Chondrocyte (in vitro differentiated cells): ENCODE measurements around the gene SMOC1. TPM values are rescaled to one million over a fixed set of nuclear protein-coding genes. Genes with fewer than 3 reads are reported as not detected.

Experiments
- DNase-seq: peaks from one replicate; pipeline ENCODE4 v3.0.0; 2021; ENCODE audit warnings: mixed read lengths, low spot score
- H3K27ac Mint-ChIP-seq: one replicate; pipeline ENCODE4 v1.8.0; 2021; ENCODE audit warnings: mild to moderate bottlenecking, moderate library complexity, mixed read lengths; ENCODE audit not compliant: unreplicated experiment
- H3K27me3 Mint-ChIP-seq: 2 replicates; pipeline ENCODE4 v1.8.0; 2021; ENCODE audit warnings: low read depth, mixed read lengths
- H3K36me3 Mint-ChIP-seq: 2 replicates; pipeline ENCODE4 v1.8.0; 2021; ENCODE audit warnings: low read depth, mixed read lengths
- H3K4me1 Mint-ChIP-seq: 2 replicates; pipeline ENCODE4 v1.8.0; 2021; ENCODE audit warnings: low read depth, mild to moderate bottlenecking, mixed read lengths
- H3K4me3 Mint-ChIP-seq: one replicate; pipeline ENCODE4 v1.8.0; 2021; ENCODE audit warnings: mild to moderate bottlenecking, moderate library complexity, mixed read lengths; ENCODE audit not compliant: unreplicated experiment
- H3K9me3 Mint-ChIP-seq: 2 replicates; pipeline ENCODE4 v1.8.0; 2021; ENCODE audit warnings: low read depth, mixed read lengths
- total RNA-seq: library from RNA; stranded (reverse); gene quantifications from 3 replicates; pipeline ENCODE4 v1.2.1, GENCODE V29; 2021
- TF ChIP-seq, protein P1 (sequence below): fragments of 200-600 bp; sonication (generic); IDR thresholded peaks from 2 replicates; pipeline ENCODE4 v1.5.0; 2021; ENCODE audit warnings: antibody characterized with exemption, mild to moderate bottlenecking, moderate library complexity

SMOC1 gene
- total RNA-seq, 1 donor from 2014 or later, result 1.1 TPM

DNA sequence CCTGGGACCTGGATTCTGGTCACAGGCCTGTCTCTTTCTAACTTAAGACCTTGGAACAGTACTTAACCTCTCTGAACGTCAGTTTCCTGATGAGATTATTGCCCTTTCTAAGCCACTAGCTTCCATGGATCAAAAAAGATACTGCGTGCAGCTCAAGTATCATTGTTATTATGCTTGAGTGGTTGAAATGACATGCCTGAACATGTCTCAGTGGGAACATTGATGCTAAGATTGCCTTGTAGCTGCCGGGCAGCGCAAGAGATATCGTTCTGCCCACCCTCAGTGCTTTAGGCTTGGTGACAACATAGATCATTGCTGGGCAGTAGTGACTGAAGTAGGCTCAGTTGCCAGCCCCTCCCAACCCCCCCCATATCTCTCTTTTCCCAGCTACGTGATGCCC is 131.9 kb downstream of the SMOC1 start:
- no peak overlapping the region for H3K27ac Mint-ChIP-seq
- no peak for DNase-seq
- no peak overlapping the region for H3K4me3 Mint-ChIP-seq
- peaks cover 6% of the 10 kb centered on the region for H3K4me1 Mint-ChIP-seq
- TF ChIP-seq, protein P1, sequence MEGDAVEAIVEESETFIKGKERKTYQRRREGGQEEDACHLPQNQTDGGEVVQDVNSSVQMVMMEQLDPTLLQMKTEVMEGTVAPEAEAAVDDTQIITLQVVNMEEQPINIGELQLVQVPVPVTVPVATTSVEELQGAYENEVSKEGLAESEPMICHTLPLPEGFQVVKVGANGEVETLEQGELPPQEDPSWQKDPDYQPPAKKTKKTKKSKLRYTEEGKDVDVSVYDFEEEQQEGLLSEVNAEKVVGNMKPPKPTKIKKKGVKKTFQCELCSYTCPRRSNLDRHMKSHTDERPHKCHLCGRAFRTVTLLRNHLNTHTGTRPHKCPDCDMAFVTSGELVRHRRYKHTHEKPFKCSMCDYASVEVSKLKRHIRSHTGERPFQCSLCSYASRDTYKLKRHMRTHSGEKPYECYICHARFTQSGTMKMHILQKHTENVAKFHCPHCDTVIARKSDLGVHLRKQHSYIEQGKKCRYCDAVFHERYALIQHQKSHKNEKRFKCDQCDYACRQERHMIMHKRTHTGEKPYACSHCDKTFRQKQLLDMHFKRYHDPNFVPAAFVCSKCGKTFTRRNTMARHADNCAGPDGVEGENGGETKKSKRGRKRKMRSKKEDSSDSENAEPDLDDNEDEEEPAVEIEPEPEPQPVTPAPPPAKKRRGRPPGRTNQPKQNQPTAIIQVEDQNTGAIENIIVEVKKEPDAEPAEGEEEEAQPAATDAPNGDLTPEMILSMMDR, result no peak
- no peaks in the 10 kb centered on the region for H3K9me3 Mint-ChIP-seq
- peaks cover 14% of the 10 kb centered on the region for H3K27me3 Mint-ChIP-seq
- H3K36me3 Mint-ChIP-seq, result no peaks in the 10 kb centered on the region

DNA sequence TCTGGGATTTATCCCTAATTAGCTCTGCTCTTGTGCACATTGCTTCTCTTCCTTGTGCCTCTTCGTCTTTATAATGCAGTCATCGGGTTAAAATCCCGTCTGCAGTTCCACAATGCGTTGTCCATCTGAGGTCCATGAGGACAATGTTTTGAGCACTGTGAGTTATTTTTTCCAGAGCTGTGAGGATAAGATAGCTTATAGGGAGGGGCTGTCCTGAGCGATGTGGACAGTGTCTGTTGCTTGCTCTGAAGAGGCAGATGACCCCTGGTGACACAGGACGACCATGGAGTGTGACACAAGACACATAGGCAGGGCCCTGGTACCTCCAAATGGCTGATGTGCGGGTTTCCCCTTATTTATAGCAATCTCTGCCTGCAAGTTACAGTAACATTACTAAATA is 132.5 kb downstream of the SMOC1 start:
- Mint-ChIP-seq H3K36me3 (no peaks in the 10 kb centered on the region), H3K4me3 (no peak overlapping the region), H3K27ac (no peak overlapping the region), H3K27me3 (peaks cover 14% of the 10 kb centered on the region), H3K4me1 (peaks cover 6% of the 10 kb centered on the region), H3K9me3 (no peaks in the 10 kb centered on the region)
- TF ChIP-seq, protein P1, result no peak
- no peak for DNase-seq

DNA sequence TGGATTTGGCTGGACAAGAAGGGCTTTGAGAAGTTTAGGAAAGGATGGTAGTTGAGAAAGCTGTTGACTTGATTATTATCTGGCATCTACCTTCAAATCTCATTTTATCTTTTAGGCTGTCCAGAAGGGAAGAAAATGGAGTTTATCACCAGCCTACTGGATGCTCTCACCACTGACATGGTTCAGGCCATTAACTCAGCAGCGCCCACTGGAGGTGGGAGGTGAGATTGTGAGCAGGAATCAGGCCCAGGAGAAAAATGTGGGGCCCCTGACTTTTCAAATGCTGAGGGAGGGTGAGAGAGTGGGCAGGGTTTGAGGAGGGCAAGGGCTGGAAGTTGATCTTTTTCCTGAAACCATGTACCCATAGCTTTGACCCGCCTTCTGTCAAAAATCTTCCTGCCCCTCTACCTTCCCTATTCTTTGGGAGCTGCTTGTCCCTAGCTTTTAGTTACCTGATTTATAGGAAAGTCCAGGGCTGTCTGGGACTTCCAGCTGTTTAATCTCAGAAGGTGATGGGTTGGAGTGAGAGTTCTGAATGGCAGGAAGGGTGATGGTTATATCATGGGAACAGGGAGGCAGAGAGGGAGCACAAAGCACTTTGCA is 134.2 kb downstream of the SMOC1 start:
- DNase-seq, result no peak
- Mint-ChIP-seq H3K27ac (no peak overlapping the region), H3K4me3 (no peak overlapping the region), H3K4me1 (peaks cover 6% of the 10 kb centered on the region), H3K36me3 (no peaks in the 10 kb centered on the region), H3K9me3 (no peaks in the 10 kb centered on the region), H3K27me3 (peaks cover 14% of the 10 kb centered on the region)
- TF ChIP-seq, protein P1, result peak; percentile 66

DNA sequence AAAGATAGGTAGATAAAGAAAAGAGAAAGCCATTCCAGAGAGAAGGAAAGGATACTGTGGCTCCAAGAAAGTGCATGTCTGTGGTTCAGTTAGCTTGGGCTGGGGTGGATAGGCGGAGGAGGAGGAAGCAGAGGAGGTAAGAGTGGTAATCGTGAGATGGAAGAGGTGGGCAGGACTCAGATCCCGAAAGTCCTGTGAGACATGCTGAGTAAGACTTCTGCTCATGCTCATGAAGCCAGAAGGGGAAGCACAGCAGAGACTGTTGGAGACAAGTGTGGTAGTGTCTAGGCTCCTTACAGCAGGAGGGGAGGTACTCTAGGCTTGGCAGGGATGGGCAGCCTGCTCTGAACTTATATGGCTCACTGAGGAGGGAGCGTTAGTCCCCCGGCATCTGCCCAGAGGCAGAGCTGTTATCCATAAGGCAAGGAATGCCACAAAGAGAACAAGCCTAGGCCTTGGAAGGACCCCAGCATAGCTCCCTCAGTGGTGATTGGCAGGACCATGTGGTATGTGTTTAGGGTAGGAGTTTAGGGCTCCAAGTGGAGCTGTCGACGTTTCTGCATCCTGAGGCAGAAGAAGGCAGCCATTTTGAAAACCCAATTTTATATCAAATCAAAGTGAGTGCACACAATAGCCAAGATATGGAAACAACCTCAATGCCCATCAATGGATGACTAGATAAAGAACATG is 135.3 kb downstream of the SMOC1 start:
- DNase-seq, result no peak
- Mint-ChIP-seq H3K27me3 (peaks cover 14% of the 10 kb centered on the region), H3K4me1 (peaks cover 2% of the 10 kb centered on the region), H3K27ac (no peak overlapping the region), H3K36me3 (no peaks in the 10 kb centered on the region), H3K9me3 (no peaks in the 10 kb centered on the region), H3K4me3 (no peak overlapping the region)
- TF ChIP-seq, protein P1, result no peak

DNA sequence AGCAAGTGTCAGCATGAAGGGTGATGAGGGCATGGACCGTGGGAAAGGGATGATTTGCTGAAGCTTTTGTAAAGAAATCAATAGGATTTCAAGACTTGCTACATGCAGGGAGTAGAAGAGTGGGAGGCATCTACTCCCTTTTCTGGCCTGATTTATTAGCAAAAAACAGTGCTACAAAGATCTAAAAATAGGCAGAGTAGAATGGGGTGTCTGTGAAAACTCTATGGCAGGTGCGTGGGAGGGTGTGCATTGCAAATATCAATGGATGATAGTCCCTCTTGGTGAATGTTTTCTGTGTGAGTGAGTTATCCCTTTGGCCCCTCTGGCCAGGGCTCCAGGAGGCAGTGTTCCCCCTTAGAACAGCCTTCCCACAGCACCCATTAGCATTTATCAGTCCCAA is 139.0 kb downstream of the SMOC1 start:
- Mint-ChIP-seq H3K27ac (no peak overlapping the region), H3K36me3 (no peaks in the 10 kb centered on the region), H3K4me3 (no peak overlapping the region), H3K27me3 (peaks cover 12% of the 10 kb centered on the region), H3K4me1 (peaks cover 5% of the 10 kb centered on the region), H3K9me3 (no peaks in the 10 kb centered on the region)
- no peak for DNase-seq
- TF ChIP-seq, protein P1, result no peak
